OCI-M2 (cell line): ENCODE measurements around the gene NGEF.

Experiments
- DNase-seq: peaks from one replicate; lab custom pipeline; 2025; ENCODE audit not compliant: unreplicated experiment; lab: John Stamatoyannopoulos, UW

The NGEF gene

GRCh38 chr2:232846055-232846454 is 167.0 kb downstream of the NGEF start:
- DNase-seq = no peak

GRCh38 chr2:232843834-232844233 is 169.2 kb downstream of the NGEF start:
- DNase-seq = no peak

GRCh38 chr2:232842689-232843088 is 170.4 kb downstream of the NGEF start:
- DNase-seq = no peak

GRCh38 chr2:232839411-232840079 is 173.5 kb downstream of the NGEF start:
- no peak for DNase-seq

GRCh38 chr2:232838406-232838874 is 174.6 kb downstream of the NGEF start:
- DNase-seq = no peak

GRCh38 chr2:232836934-232837333 is 176.1 kb downstream of the NGEF start:
- no peak for DNase-seq

- no peak for DNase-seq
These were observed 177.3 kb downstream of the NGEF start for GRCh38 chr2:232835687-232836208.

GRCh38 chr2:232833830-232834229 is 179.2 kb downstream of the NGEF start:
- no peak for DNase-seq

- no peak for DNase-seq
These were observed 181.6 kb downstream of the NGEF start for GRCh38 chr2:232831496-232831895.

- no peak for DNase-seq
These were observed 183.1 kb downstream of the NGEF start for GRCh38 chr2:232829988-232830387.
